OCI-LY1 (cell line): Measurements from ENCODE around the gene PIH1D1.

Experiments used
- H2AFZ ChIP-seq: fragments of 200-600 bp; sonication (generic), shearing (Covaris generic); 2 replicates; pipeline ENCODE4 v1.6.0; 2014; ENCODE audit warnings: antibody characterized with exemption, mild to moderate bottlenecking, low read length
- H3F3A ChIP-seq: fragments of 200-600 bp; sonication (generic), shearing (Covaris generic); 2 replicates; pipeline ENCODE4 v1.6.0; 2014; ENCODE audit warnings: mild to moderate bottlenecking, antibody characterized with exemption, low read length, moderate library complexity; ENCODE audit not compliant: insufficient read depth
- H3K27ac ChIP-seq: fragments of 200-600 bp; sonication (generic); 2 replicates; pipeline ENCODE4 v1.5.1; 2014; ENCODE audit warnings: low read length, mixed run types, mild to moderate bottlenecking, low read depth; ENCODE audit not compliant: poor library complexity, severe bottlenecking
- H3K27me3 ChIP-seq: fragments of 200-600 bp; sonication (generic); 2 replicates; pipeline ENCODE4 v1.6.0; 2014; ENCODE audit warnings: antibody characterized with exemption, mild to moderate bottlenecking, low read length, moderate library complexity; ENCODE audit not compliant: insufficient read depth
- H3K36me3 ChIP-seq: fragments of 200-600 bp; sonication (generic); 2 replicates; pipeline ENCODE4 v1.6.1; 2014; ENCODE audit warnings: mild to moderate bottlenecking, antibody characterized with exemption, low read length, moderate library complexity, mixed read lengths; ENCODE audit not compliant: insufficient read depth
- H3K4me1 ChIP-seq: fragments of 200-600 bp; sonication (generic); 2 replicates; pipeline ENCODE4 v1.5.1; 2014; ENCODE audit warnings: mild to moderate bottlenecking, low read length, moderate library complexity; ENCODE audit not compliant: insufficient read depth, severe bottlenecking
- H3K4me2 ChIP-seq: fragments of 200-600 bp; sonication (generic), shearing (Covaris generic); 2 replicates; pipeline ENCODE4 v1.6.1; 2014; ENCODE audit warnings: low read length
- H3K4me3 ChIP-seq: fragments of 200-600 bp; sonication (generic); 2 replicates; pipeline ENCODE4 v1.5.1; 2014; ENCODE audit warnings: low read length, low read depth, mild to moderate bottlenecking, mixed read lengths; ENCODE audit not compliant: poor library complexity, severe bottlenecking
- H3K79me2 ChIP-seq: fragments of 200-600 bp; shearing (Covaris generic); 2 replicates; pipeline ENCODE4 v1.6.1; 2016; ENCODE audit warnings: mixed run types, low read length, mixed read lengths; ENCODE audit not compliant: insufficient read depth
- H3K9ac ChIP-seq: fragments of 200-600 bp; sonication (generic), shearing (Covaris generic); 2 replicates; pipeline ENCODE4 v1.6.1; 2014; ENCODE audit warnings: mild to moderate bottlenecking, low read length, mixed read lengths
- H3K9me2 ChIP-seq: fragments of 200-600 bp; sonication (generic), shearing (Covaris generic); 2 replicates; pipeline ENCODE4 v1.6.1; 2014; ENCODE audit warnings: low read depth, mild to moderate bottlenecking, low read length, mixed read lengths
- H3K9me3 ChIP-seq: fragments of 200-600 bp; shearing (Covaris generic); 2 replicates; pipeline ENCODE4 v1.6.1; 2014; ENCODE audit warnings: low read length, mixed read lengths
- H4K20me1 ChIP-seq: fragments of 200-600 bp; sonication (generic), shearing (Covaris generic); 2 replicates; pipeline ENCODE4 v1.6.0; 2016; ENCODE audit warnings: mild to moderate bottlenecking, low read length; ENCODE audit not compliant: insufficient read depth
- EZH2 ChIP-seq: fragments of 200-600 bp; sonication (generic), shearing (Covaris generic); IDR thresholded peaks from 2 replicates; pipeline ENCODE4 v1.8.0; 2017; ENCODE audit warnings: borderline replicate concordance, mixed run types, mild to moderate bottlenecking, antibody characterized with exemption, low read length, moderate library complexity, mixed read lengths
- TF ChIP-seq, protein P1 (sequence below): fragments of 200-600 bp; sonication (generic), shearing (Covaris generic); IDR thresholded peaks from 2 replicates; pipeline ENCODE4 v1.5.1; 2017; ENCODE audit warnings: mild to moderate bottlenecking, antibody characterized with exemption, low read length, moderate library complexity, mixed read lengths

The PIH1D1 gene

DNA sequence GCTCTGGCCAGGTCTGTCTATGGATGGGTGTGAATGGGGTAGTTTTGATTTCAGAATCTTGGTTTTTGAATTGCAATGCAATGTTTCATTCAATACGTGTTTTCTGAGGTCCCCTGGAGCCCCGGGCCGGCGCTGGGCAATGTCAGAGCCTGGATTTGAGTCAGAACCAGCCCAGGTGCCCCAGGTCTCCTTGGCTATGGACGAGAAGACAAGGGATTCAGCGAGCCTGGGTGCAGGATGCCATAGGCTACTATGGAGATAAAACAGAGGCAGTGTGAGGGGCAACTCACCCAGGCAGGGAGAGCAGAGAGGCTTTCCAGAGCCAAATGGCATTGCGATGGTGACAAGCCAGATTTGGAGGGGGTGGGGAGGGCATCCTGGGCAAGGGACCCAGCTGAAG is 34.6 kb upstream of the PIH1D1 start:
- Histone ChIP-seq H4K20me1 (no peaks in the 10 kb centered on the region), H3K9me3 (no peaks in the 10 kb centered on the region), H3K27me3 (no peaks in the 10 kb centered on the region), H3K4me2 (no peak overlapping the region), H3K27ac (no peak overlapping the region), H2AFZ (no peak overlapping the region), H3K9me2 (no peaks in the 10 kb centered on the region), H3F3A (peaks cover 7% of the 10 kb centered on the region), H3K36me3 (peaks cover 38% of the 10 kb centered on the region), H3K4me3 (no peak overlapping the region), H3K79me2 (peaks cover 23% of the 10 kb centered on the region), H3K9ac (no peak overlapping the region), H3K4me1 (peaks cover 29% of the 10 kb centered on the region)
- TF ChIP-seq EZH2 = no peak
- TF ChIP-seq, protein P1, sequence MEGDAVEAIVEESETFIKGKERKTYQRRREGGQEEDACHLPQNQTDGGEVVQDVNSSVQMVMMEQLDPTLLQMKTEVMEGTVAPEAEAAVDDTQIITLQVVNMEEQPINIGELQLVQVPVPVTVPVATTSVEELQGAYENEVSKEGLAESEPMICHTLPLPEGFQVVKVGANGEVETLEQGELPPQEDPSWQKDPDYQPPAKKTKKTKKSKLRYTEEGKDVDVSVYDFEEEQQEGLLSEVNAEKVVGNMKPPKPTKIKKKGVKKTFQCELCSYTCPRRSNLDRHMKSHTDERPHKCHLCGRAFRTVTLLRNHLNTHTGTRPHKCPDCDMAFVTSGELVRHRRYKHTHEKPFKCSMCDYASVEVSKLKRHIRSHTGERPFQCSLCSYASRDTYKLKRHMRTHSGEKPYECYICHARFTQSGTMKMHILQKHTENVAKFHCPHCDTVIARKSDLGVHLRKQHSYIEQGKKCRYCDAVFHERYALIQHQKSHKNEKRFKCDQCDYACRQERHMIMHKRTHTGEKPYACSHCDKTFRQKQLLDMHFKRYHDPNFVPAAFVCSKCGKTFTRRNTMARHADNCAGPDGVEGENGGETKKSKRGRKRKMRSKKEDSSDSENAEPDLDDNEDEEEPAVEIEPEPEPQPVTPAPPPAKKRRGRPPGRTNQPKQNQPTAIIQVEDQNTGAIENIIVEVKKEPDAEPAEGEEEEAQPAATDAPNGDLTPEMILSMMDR = no peak

DNA sequence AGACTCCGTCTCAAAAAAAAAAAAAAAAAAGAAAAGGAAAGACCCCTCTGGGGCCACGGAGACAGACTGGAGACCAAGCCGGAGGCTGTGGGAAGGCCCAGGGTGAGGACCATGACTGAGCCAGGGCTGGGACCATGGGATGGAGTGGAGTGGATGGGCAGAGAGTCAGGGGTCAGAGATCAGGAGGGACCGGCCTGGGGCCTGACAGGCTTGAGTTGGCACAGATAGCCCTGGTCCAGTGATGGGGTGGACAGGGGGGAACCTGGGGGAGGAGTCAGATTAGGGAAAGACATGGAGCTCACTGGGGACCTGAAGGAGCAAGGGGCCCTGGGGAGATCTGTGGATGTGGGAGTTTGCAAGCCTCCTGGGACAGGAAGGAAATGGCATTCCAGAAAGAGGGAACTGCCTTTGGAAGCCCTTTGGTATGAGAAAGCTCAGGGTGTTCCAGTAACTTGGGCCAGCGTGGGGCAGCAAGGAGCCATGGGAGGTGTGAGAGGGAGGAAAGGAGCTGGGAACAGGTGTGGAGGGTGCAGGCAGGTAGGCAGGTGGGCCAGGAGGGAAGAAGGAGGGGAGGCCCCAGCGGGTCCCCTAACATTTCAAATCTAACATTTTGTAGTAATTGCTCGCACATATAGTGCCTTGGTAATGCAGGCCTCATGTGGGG is 29.5 kb upstream of the PIH1D1 start:
- TF ChIP-seq, protein P1 = no peak
- no peak for TF ChIP-seq EZH2

DNA sequence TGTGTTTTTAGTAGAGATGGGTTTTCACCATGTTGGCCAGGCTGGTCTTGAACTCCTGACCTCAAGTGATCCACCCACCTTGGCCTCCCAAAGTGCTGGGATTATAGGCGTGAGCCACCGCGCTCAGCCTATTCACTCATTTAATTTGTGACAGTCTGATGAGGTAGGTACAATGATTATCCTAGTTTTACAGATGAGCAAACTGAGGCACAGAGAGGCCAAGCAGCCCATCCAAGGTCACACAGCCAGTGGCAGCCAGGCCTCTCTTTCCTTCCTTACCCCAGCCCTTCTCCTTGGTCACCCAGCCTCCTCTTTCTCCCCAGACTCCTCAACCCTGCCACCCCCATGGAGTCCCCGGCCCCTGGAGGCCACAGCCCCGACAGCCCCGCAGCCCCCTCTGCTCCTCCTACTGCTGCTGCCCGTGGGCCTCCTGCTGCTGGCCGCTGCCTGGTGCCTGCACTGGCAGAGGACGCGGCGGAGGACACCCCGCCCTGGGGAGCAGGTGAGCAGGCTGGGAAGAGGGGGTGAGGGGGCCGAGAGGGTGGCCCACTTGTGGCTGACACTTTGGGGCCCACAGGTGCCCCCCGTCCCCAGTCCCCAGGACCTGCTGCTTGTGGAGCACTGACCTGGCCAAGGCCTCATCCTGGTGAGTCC is 28.5 kb upstream of the PIH1D1 start:
- Histone ChIP-seq H3K36me3 (no peaks in the 10 kb centered on the region), H3K9me3 (no peaks in the 10 kb centered on the region), H3K79me2 (no peaks in the 10 kb centered on the region), H4K20me1 (no peaks in the 10 kb centered on the region), H3F3A (no peaks in the 10 kb centered on the region), H3K4me3 (no peak overlapping the region), H2AFZ (no peak overlapping the region), H3K27ac (no peak overlapping the region), H3K9ac (no peak overlapping the region), H3K4me1 (peaks cover 9% of the 10 kb centered on the region), H3K4me2 (no peak overlapping the region), H3K9me2 (no peaks in the 10 kb centered on the region), H3K27me3 (no peaks in the 10 kb centered on the region)
- TF ChIP-seq, protein P1 = no peak
- no peak for TF ChIP-seq EZH2

More for the DNA sequence above, 29.5 kb upstream of the PIH1D1 start:
- no peak overlapping the region for H3K4me2 ChIP-seq
- H4K20me1 ChIP-seq = no peaks in the 10 kb centered on the region
- no peaks in the 10 kb centered on the region for H3K9me3 ChIP-seq
- no peaks in the 10 kb centered on the region for H3K79me2 ChIP-seq
- no peak overlapping the region for H3K9ac ChIP-seq
- H3K9me2 ChIP-seq = no peaks in the 10 kb centered on the region
- no peak overlapping the region for H3K4me3 ChIP-seq
- peaks cover 4% of the 10 kb centered on the region for H3K4me1 ChIP-seq
- no peak overlapping the region for H3K27ac ChIP-seq
- no peaks in the 10 kb centered on the region for H3K36me3 ChIP-seq
- no peaks in the 10 kb centered on the region for H3K27me3 ChIP-seq
- no peaks in the 10 kb centered on the region for H3F3A ChIP-seq
- no peak overlapping the region for H2AFZ ChIP-seq
